H1 (cell line): ENCODE measurements around the gene CREB3. TPM values are rescaled to one million over a fixed set of nuclear protein-coding genes. Genes with fewer than 3 reads are reported as not detected.

ENCODE experiments used
- CTCF ChIA-PET: fragments of 300-600 bp; sonication (Branson Sonifier 250); formaldehyde crosslinking; loops from one replicate; lab custom pipeline; 2021; ENCODE audit not compliant: partially characterized antibody; lab: Charles Lee
- POLR2A ChIA-PET: fragments of 300-600 bp; sonication (Branson Sonifier 250); formaldehyde crosslinking; loops from one replicate; lab custom pipeline; 2021; ENCODE audit warnings: inconsistent platforms; ENCODE audit not compliant: partially characterized antibody; lab: Charles Lee
- DNase-seq, 2 experiments: peaks; one replicate each; pipeline versions ENCODE4 v3.0.0 to v3.0.0-alpha.2; 2010 to 2022; ENCODE audit warnings: low spot score in 2 of 2, low read depth in 1 of 2, mixed read lengths in 1 of 2
- FAIRE-seq: peaks from 2 replicates; lab custom pipeline; 2011; peaks lifted over from hg19 to GRCh38; lab: Jason Lieb, UNC
- H2AFZ ChIP-seq: 2 replicates; pipeline ENCODE4 v1.8.1; 2012; ENCODE audit warnings: low read length, inconsistent platforms
- H2AK5ac ChIP-seq: 2 replicates; pipeline ENCODE4 v1.6.1; 2013; ENCODE audit warnings: low read depth, low read length
- H2BK120ac ChIP-seq: replicated peaks from 2 replicates; pipeline ENCODE3; 2013; ENCODE audit warnings: low read depth, low read length, inconsistent platforms
- H2BK12ac ChIP-seq: 2 replicates; pipeline ENCODE4 v1.6.1; 2013; ENCODE audit warnings: low read depth, low read length
- H2BK15ac ChIP-seq: 2 replicates; pipeline ENCODE4 v1.6.1; 2013; ENCODE audit warnings: low read length
- H2BK20ac ChIP-seq: 2 replicates; pipeline ENCODE4 v1.6.1; 2013; ENCODE audit warnings: low read length
- H2BK5ac ChIP-seq: 2 replicates; pipeline ENCODE4 v1.6.1; 2013; ENCODE audit warnings: low read depth, low read length
- H3K14ac ChIP-seq: 2 replicates; pipeline ENCODE4 v1.6.1; 2013; ENCODE audit warnings: inconsistent platforms; ENCODE audit not compliant: insufficient read length
- H3K18ac ChIP-seq: 2 replicates; pipeline ENCODE4 v1.6.1; 2013; ENCODE audit warnings: low read length; ENCODE audit errors: extremely low read depth
- H3K23ac ChIP-seq: 2 replicates; pipeline ENCODE4 v1.6.1; 2013; ENCODE audit warnings: inconsistent platforms; ENCODE audit not compliant: insufficient read length
- H3K23me2 ChIP-seq: 2 replicates; pipeline ENCODE4 v1.6.1; 2013; ENCODE audit warnings: low read depth, low read length
- H3K27ac ChIP-seq: 2 replicates; pipeline ENCODE4 v1.6.1; 2011; ENCODE audit warnings: low read depth, low read length, inconsistent platforms
- H3K27me3 ChIP-seq, 4 experiments: replicated peaks in 1 of 4; 1 replicate in 1 of 4; 2 replicates in 3 of 4; pipeline versions ENCODE4 v1.6.1 to v1.8.1; 2011 to 2013; ENCODE audit warnings: low read length in 3 of 4, mild to moderate bottlenecking in 3 of 4, inconsistent platforms in 2 of 4, mixed read lengths in 2 of 4, moderate library complexity in 1 of 4; ENCODE audit not compliant: control insufficient read depth in 3 of 4, insufficient read depth in 3 of 4; ENCODE audit errors: extremely low read depth in 1 of 4
- H3K36me3 ChIP-seq, 4 experiments: 2 replicates each; pipeline versions ENCODE4 v1.6.1 to v1.8.1; 2011 to 2013; ENCODE audit warnings: mild to moderate bottlenecking in 4 of 4, low read length in 3 of 4, moderate library complexity in 2 of 4, control low read depth in 1 of 4, inconsistent platforms in 1 of 4; ENCODE audit not compliant: insufficient read depth in 4 of 4, control insufficient read depth in 2 of 4
- H3K4ac ChIP-seq: replicated peaks from 2 replicates; pipeline ENCODE3; 2013; ENCODE audit warnings: low read length, low read depth, mixed read lengths, inconsistent platforms; ENCODE audit not compliant: insufficient read length
- H3K4me1 ChIP-seq, 4 experiments: replicated peaks in 1 of 4; 1 replicate in 1 of 4; 2 replicates in 3 of 4; pipeline versions ENCODE4 v1.6.1 to v1.8.1; 2011 to 2013; ENCODE audit warnings: low read length in 3 of 4, inconsistent platforms in 2 of 4, mixed read lengths in 1 of 4; ENCODE audit not compliant: insufficient read depth in 4 of 4, control insufficient read depth in 3 of 4
- H3K4me2 ChIP-seq, 2 experiments: 2 replicates each; pipeline versions ENCODE4 v1.6.1 to v1.8.1; 2011 to 2013; ENCODE audit warnings: low read depth in 2 of 2, low read length in 2 of 2, control low read depth in 1 of 2, inconsistent platforms in 1 of 2, mild to moderate bottlenecking in 1 of 2; ENCODE audit not compliant: insufficient read depth in 1 of 2
- H3K4me3 ChIP-seq, 4 experiments: fragments of 200-600, 300-600 bp in 1 of 4; sonication (generic), shearing (Covaris generic), sonication (Bioruptor Twin) in 1 of 4; 2 replicates each; pipeline versions ENCODE4 v1.5.1 to v1.8.1; 2011 to 2016; ENCODE audit warnings: low read length in 4 of 4, low read depth in 3 of 4, control low read depth in 2 of 4, inconsistent platforms in 2 of 4, mild to moderate bottlenecking in 2 of 4, mixed read lengths in 1 of 4, moderate library complexity in 1 of 4; ENCODE audit not compliant: insufficient read depth in 2 of 4; ENCODE audit errors: extremely low read depth in 1 of 4
- H3K56ac ChIP-seq: replicated peaks from 2 replicates; pipeline ENCODE3; 2013; ENCODE audit warnings: low read depth, mild to moderate bottlenecking, mixed read lengths, low read length, inconsistent platforms; ENCODE audit not compliant: insufficient read length
- H3K79me1 ChIP-seq: 2 replicates; pipeline ENCODE4 v1.6.1; 2013; ENCODE audit warnings: low read depth, low read length, control low read depth
- H3K79me2 ChIP-seq, 2 experiments: 2 replicates each; pipeline versions ENCODE4 v1.6.1 to v1.8.1; 2012 to 2013; ENCODE audit warnings: low read length in 2 of 2, mild to moderate bottlenecking in 2 of 2, inconsistent platforms in 1 of 2; ENCODE audit not compliant: insufficient read depth in 2 of 2, control insufficient read depth in 1 of 2
- H3K9ac ChIP-seq, 4 experiments: replicated peaks in 1 of 4; 1 replicate in 1 of 4; 2 replicates in 3 of 4; pipeline versions ENCODE4 v1.6.1 to v1.8.1; 2011 to 2013; ENCODE audit warnings: low read depth in 3 of 4, low read length in 3 of 4, control low read depth in 2 of 4, mild to moderate bottlenecking in 2 of 4, moderate library complexity in 2 of 4, inconsistent platforms in 1 of 4; ENCODE audit errors: extremely low read depth in 1 of 4
- H3K9me3 ChIP-seq, 2 experiments: 2 replicates each; pipeline versions ENCODE4 v1.6.1 to v1.8.1; 2012 to 2013; ENCODE audit warnings: mild to moderate bottlenecking in 2 of 2, moderate library complexity in 2 of 2, control low read depth in 1 of 2, inconsistent platforms in 1 of 2, low read depth in 1 of 2, low read length in 1 of 2, mixed read lengths in 1 of 2; ENCODE audit not compliant: insufficient read depth in 2 of 2
- H4K20me1 ChIP-seq, 2 experiments: replicated peaks in 1 of 2; 2 replicates each; pipeline versions ENCODE3 to v1.8.1; 2011 to 2013; ENCODE audit warnings: inconsistent platforms in 2 of 2, low read length in 2 of 2, mild to moderate bottlenecking in 1 of 2; ENCODE audit not compliant: insufficient read depth in 2 of 2, control insufficient read depth in 1 of 2
- H4K5ac ChIP-seq: 2 replicates; pipeline ENCODE4 v1.6.1; 2013; ENCODE audit warnings: low read length, low read depth, mixed read lengths, inconsistent platforms; ENCODE audit not compliant: insufficient read length
- H4K8ac ChIP-seq: 2 replicates; pipeline ENCODE4 v1.8.0; 2013; ENCODE audit warnings: mild to moderate bottlenecking, moderate library complexity, low read length, inconsistent platforms; ENCODE audit not compliant: insufficient read depth; ENCODE audit errors: extremely low read depth
- H4K91ac ChIP-seq: replicated peaks from 2 replicates; pipeline ENCODE3; 2013; ENCODE audit warnings: low read length, mixed read lengths, inconsistent platforms; ENCODE audit not compliant: insufficient read length
- EP300 ChIP-seq, 2 experiments: IDR thresholded peaks; 1 replicate in 1 of 2; 2 replicates in 1 of 2; pipeline ENCODE4 v1.6.1; 2011 to 2012; ENCODE audit warnings: low read depth in 2 of 2, low read length in 2 of 2, mild to moderate bottlenecking in 2 of 2, borderline replicate concordance in 1 of 2, inconsistent platforms in 1 of 2, moderate library complexity in 1 of 2
- MAFK ChIP-seq: IDR thresholded peaks from 2 replicates; pipeline ENCODE4 v1.6.1; 2012; ENCODE audit warnings: low read depth, mild to moderate bottlenecking, improper control_type of control experiment, low read length
- NRF1 ChIP-seq: IDR thresholded peaks from 2 replicates; pipeline ENCODE4 v1.6.1; 2011; ENCODE audit warnings: mild to moderate bottlenecking, low read depth, low read length, improper control_type of control experiment
- POLR2AphosphoS5 ChIP-seq: IDR thresholded peaks from 2 replicates; pipeline ENCODE4 v1.6.1; 2011; ENCODE audit warnings: low read depth, low read length
- RNF2 ChIP-seq: fragments of 200-900, 300-1000 bp; sonication (generic); IDR thresholded peaks from 2 replicates; pipeline ENCODE4 v1.7.1; 2016; ENCODE audit warnings: borderline replicate concordance, low read depth, mild to moderate bottlenecking, antibody characterized with exemption, low read length; ENCODE audit not compliant: poor library complexity, severe bottlenecking; ENCODE audit errors: missing control alignments
- RXRA ChIP-seq: IDR thresholded peaks from 2 replicates; pipeline ENCODE4 v1.6.1; 2011; ENCODE audit warnings: low read depth, mild to moderate bottlenecking, low read length, moderate library complexity; ENCODE audit not compliant: insufficient read depth
- SIN3A ChIP-seq, 2 experiments: IDR thresholded peaks in 1 of 2; conservative IDR thresholded peaks in 1 of 2; 2 replicates each; pipeline ENCODE4 v1.6.1; 2011 to 2012; ENCODE audit warnings: low read length in 2 of 2, improper control_type of control experiment in 1 of 2, low read depth in 1 of 2, mild to moderate bottlenecking in 1 of 2
- WGBS, 2 experiments: shearing (Covaris generic) in 1 of 2; methylation state at CpG; one replicate each; pipeline versions ENCODE4 v1.1.6 to v1.1.7; 2013 to 2015; ENCODE audit warnings: low lambda C conversion rate in 2 of 2, mixed read lengths in 2 of 2, inconsistent platforms in 1 of 2, low coverage in 1 of 2, missing lambda C conversion rate in 1 of 2; ENCODE audit not compliant: insufficient replicate concordance in 2 of 2, insufficient coverage in 1 of 2, insufficient read length in 1 of 2; ENCODE audit errors: extremely low coverage in 1 of 2, missing lambda C conversion rate in 1 of 2; 5-methylcytosine and 5-hydroxymethylcytosine counted together
- polyA plus RNA-seq, 7 experiments: library from polyadenylated mRNA; depleted of rRNA in 3 of 7; stranded (reverse) in 5 of 7; unstranded in 2 of 7; fragments of >200 nt in 5 of 7; fragments of 200-250 nt in 2 of 7; gene quantifications; 1 replicate in 5 of 7; 2 replicates in 1 of 7; 4 replicates in 1 of 7; pipeline versions ENCODE4 v1.2.1 to v1.2.3, GENCODE V29; 2011 to 2013; ENCODE audit warnings: missing spikeins in 2 of 7, mixed read lengths in 2 of 7
- total RNA-seq: library from RNA; stranded (reverse); fragmentation: NEBNext Ultra II Directional; extraction: Animal tissue kit (Norgen Biotek cat#: 25700); gene quantifications from 2 replicates; pipeline ENCODE4 v1.2.1, GENCODE V29; 2021

Gene CREB3
- total and polyA plus RNA-seq, 2 of the 8 experiments (the other 6 are each of a cell fraction or from before 2014, with no cell fraction given), result 24.4 to 25.7 TPM

- H3K9ac ChIP-seq, result no peak overlapping the region
- H3K27ac ChIP-seq, result no peak overlapping the region
- no peak overlapping the region for H2BK12ac ChIP-seq
- H3K4ac ChIP-seq, result no peak overlapping the region
- no peak for TF ChIP-seq EP300 (IDR thresholded peaks at IDR 0.05; ENCODE audit: borderline replicate concordance in 1 of 2, low read depth in 2 of 2, low read length in 2 of 2)
- TF ChIP-seq RNF2, result no peak
- TF ChIP-seq RXRA, result no peak
- no peak for TF ChIP-seq POLR2AphosphoS5
- TF ChIP-seq NRF1, result no peak
- TF ChIP-seq SIN3A (conservative IDR thresholded peaks at IDR 0.05 in 1 of 2, IDR thresholded peaks at IDR 0.05 in 1 of 2; ENCODE audit: low read depth in 1 of 2, low read length in 2 of 2), result no peak
- TF ChIP-seq MAFK, result no peak
- no peak overlapping the region for H4K8ac ChIP-seq
- H3K27me3 ChIP-seq, result no peaks in the 10 kb centered on the region
- H2BK120ac ChIP-seq, result no peak overlapping the region
- no peaks in the 10 kb centered on the region for H3K79me1 ChIP-seq
- H3K4me1 ChIP-seq, result no peaks in the 10 kb centered on the region
- no peak overlapping the region for H2AK5ac ChIP-seq
- no peak overlapping the region for H3K14ac ChIP-seq
- no peaks in the 10 kb centered on the region for H3K23me2 ChIP-seq
- H3K4me3 ChIP-seq, result no peak overlapping the region
- H3K56ac ChIP-seq, result no peak overlapping the region
- no peaks in the 10 kb centered on the region for H3K79me2 ChIP-seq
- H2BK15ac ChIP-seq, result no peak overlapping the region
- no peak overlapping the region for H2BK5ac ChIP-seq
- H3K23ac ChIP-seq, result no peak overlapping the region
- no peaks in the 10 kb centered on the region for H3K9me3 ChIP-seq
- WGBS, 2 experiments, result 85% methylated on average over 1 of the region's 1 CpG; no CpG with 5 or more reads in 1 of the 2 experiments
- H3K18ac ChIP-seq, result no peak overlapping the region
- no peak overlapping the region for H2AFZ ChIP-seq
- ChIA-PET CTCF (interaction anchor here (0.6 to 1.4 kb wide), 4 partner anchors 23 to 164 kb away, joined by 3 to 5 read pairs (median 3); no protein-coding TSS in a partner anchor), POLR2A (interaction anchor here (1.2 to 1.4 kb wide), 3 partner anchors 15 to 25 kb away, joined by 3 to 5 read pairs (median 4); no protein-coding TSS in a partner anchor)
- no peaks in the 10 kb centered on the region for H4K20me1 ChIP-seq
- no peak overlapping the region for H4K5ac ChIP-seq
- no peak overlapping the region for H3K4me2 ChIP-seq
- H3K36me3 ChIP-seq, result no peaks in the 10 kb centered on the region
- no peak for FAIRE-seq
- H2BK20ac ChIP-seq, result no peak overlapping the region
- no peak for DNase-seq
- no peak overlapping the region for H4K91ac ChIP-seq
These were observed 35.0 kb downstream of the CREB3 start for GRCh38 chr9:35767458-35767857.
